Heart left ventricle (tissue), 16 donors: ENCODE measurements around the gene TPBGL. TPM values are rescaled to one million over a fixed set of nuclear protein-coding genes. Genes with fewer than 3 reads are reported as not detected.

Experiments
- ATAC-seq, 4 donors: fragments of 200-7000 bp; cut with Tn5 transposase; one replicate each; pipeline ENCODE4 v1.9.1; 2020 to 2022; ENCODE audit warnings: moderate library complexity in 4 of 4, mild to moderate bottlenecking in 3 of 4, moderate number of reproducible peaks in 1 of 4
- DNase-seq, 5 donors: peaks; one replicate each; pipeline ENCODE4 v3.0.0-alpha.2; 2020
- H3K27ac ChIP-seq, 12 donors: fragments of 200-600 bp; sonication (generic) in 4 of 12; one replicate each; pipeline versions ENCODE4 v1.5.0 to v1.8.0; 2016 to 2022; ENCODE audit warnings: mild to moderate bottlenecking in 2 of 12
- H3K27me3 ChIP-seq, 9 donors: fragments of 200-600 bp; sonication (generic) in 2 of 9; one replicate each; pipeline versions ENCODE4 v1.5.1 to v1.8.0; 2016 to 2022; ENCODE audit warnings: mild to moderate bottlenecking in 3 of 9
- H3K36me3 ChIP-seq, 9 donors: fragments of 200-600 bp; sonication (generic) in 2 of 9; one replicate each; pipeline versions ENCODE4 v1.5.0 to v1.8.0; 2018 to 2022; ENCODE audit warnings: mild to moderate bottlenecking in 2 of 9
- H3K4me1 ChIP-seq, 12 donors: fragments of 200-600 bp; sonication (generic) in 4 of 12; one replicate each; pipeline versions ENCODE4 v1.5.0 to v1.8.0; 2016 to 2022; ENCODE audit warnings: mild to moderate bottlenecking in 3 of 12
- H3K4me3 ChIP-seq, 12 donors: fragments of 200-600 bp; sonication (generic) in 4 of 12; one replicate each; pipeline versions ENCODE4 v1.5.0 to v1.8.0; 2017 to 2022; ENCODE audit warnings: mild to moderate bottlenecking in 9 of 12, moderate library complexity in 4 of 12
- H3K9me3 ChIP-seq, 12 donors: fragments of 200-600 bp; sonication (generic) in 4 of 12; one replicate each; pipeline versions ENCODE4 v1.5.0 to v1.8.0; 2016 to 2022; ENCODE audit warnings: mild to moderate bottlenecking in 1 of 12
- POLR2A ChIP-seq, 2 donors: fragments of 450-650 bp; IDR thresholded peaks; one replicate each; pipeline ENCODE4 v1.6.1; 2017; ENCODE audit warnings: antibody characterized with exemption in 2 of 2, mild to moderate bottlenecking in 2 of 2, moderate library complexity in 2 of 2
- WGBS, 4 donors: extraction: QIAGEN DNeasy Blood & Tissue Kit in 2 of 4; methylation state at CpG; one replicate each; pipeline versions ENCODE4 v1.1.5 to v1.1.7; 2013 to 2018; 5-methylcytosine and 5-hydroxymethylcytosine counted together
- intact Hi-C, 10 donors: fragments of 100-400 bp; cut with DNase I; formaldehyde crosslinking; loops; one replicate each; pipeline versions ENCODE4 v1.11.1 to v1.14.2; 2022
- polyA plus RNA-seq, 2 donors: library from polyadenylated mRNA; stranded (reverse); fragments of 200-250 nt; gene quantifications; one replicate each; pipeline ENCODE4 v1.2.3, GENCODE V29; 2013
- total RNA-seq, 9 donors: library from RNA; depleted of rRNA in 2 of 9; stranded (reverse); fragments of >200 nt in 2 of 9; fragmentation: NEBNext Ultra II Directional in 3 of 9; extraction: Animal tissue kit (Norgen Biotek cat#: 25700) in 3 of 9; gene quantifications; one replicate each; pipeline versions ENCODE4 v1.1.0 to v1.2.4, GENCODE V29; 2016 to 2023
- TF ChIP-seq, protein P1 (sequence below), 12 donors: fragments of 200-600 bp; sonication (generic) in 4 of 12; IDR thresholded peaks; one replicate each; pipeline versions ENCODE4 v1.5.0 to v1.8.0; 2018 to 2022; ENCODE audit warnings: antibody characterized with exemption in 12 of 12, mild to moderate bottlenecking in 5 of 12
- donor health status: ischemic (EF 13 %, LVEDD 7.1; RV severe dilation, severe dysfunction).
- donor health status: healthy with polysubstance abuse.
- donor health status: DM: no; HTN: yes; CAD: no.
- donor health status: DM: no; HTN: no; CAD: no.
- donor health status: ischemic (EF 25% LVEDD 6.9; RV normal size, moderate dysfunction).
- donor health status: ischemic (EF 25% LVEDD 5.7; RV mildly dilated, moderate dysfunction).
- donor health status: healthy.
- donor health status: DM: yes; HTN: yes; CAD: no.
- donor health status: ischemic (EF 35%, LVEDD 5.7; RV mildly dilated, moderate dysfunction).
- donor health status: nonischemic (EF 11% LVEDD 7.7; RV severe dilation, severe dysfunction).
- donor health status: DM: yes; HTN: yes; CAD: no.
- donor health status: PGD.
- donor health status: ischemic (EF 29% LVEDD 5.4; RV normal size, mild dysfunction).
- donor health status: nonischemic (EF 23%, LVEDD 6.1; RV moderate dilation, normal function).

Gene TPBGL
- total and polyA plus RNA-seq, 11 donors = 0.07 to 1.0 (median 0.14) TPM; not detected in 5

DNA sequence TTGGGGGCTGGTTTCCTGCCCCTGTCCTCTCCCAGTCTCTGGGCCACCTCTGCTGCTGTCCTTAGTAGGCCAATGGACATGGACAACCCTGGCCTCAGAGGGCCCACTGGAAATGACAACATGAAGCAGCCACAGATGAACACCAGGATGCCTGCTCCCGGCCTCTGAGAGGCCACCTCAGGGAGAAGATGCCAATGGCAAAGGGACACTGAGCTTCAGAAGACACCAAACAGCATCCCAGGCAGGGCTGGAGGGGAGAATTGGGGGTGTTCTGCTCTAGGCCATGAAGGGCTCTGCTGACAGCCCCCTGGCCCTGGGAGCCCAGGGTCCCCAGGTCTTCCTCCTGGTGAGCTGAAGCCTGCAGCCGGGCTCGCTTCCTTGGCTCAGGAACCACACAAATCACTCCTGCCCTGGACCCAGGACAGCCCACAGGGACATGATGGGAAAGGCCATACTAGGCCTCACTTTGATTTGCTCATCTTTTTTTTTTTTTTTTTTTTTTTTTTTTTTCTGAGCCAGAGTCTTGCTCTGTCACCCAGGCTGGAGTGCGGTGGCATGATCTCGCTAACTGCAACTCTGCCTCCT is 45.3 kb downstream of the TPBGL start:
- H3K9me3 ChIP-seq = no peaks in the 10 kb centered on the region
- H3K27ac ChIP-seq = no peak overlapping the region
- no peak overlapping the region for H3K4me3 ChIP-seq
- no peaks in the 10 kb centered on the region for H3K27me3 ChIP-seq
- ATAC-seq (no peak), DNase-seq (peak in 1 of 5 donors; percentile 54)
- TF ChIP-seq, protein P1, sequence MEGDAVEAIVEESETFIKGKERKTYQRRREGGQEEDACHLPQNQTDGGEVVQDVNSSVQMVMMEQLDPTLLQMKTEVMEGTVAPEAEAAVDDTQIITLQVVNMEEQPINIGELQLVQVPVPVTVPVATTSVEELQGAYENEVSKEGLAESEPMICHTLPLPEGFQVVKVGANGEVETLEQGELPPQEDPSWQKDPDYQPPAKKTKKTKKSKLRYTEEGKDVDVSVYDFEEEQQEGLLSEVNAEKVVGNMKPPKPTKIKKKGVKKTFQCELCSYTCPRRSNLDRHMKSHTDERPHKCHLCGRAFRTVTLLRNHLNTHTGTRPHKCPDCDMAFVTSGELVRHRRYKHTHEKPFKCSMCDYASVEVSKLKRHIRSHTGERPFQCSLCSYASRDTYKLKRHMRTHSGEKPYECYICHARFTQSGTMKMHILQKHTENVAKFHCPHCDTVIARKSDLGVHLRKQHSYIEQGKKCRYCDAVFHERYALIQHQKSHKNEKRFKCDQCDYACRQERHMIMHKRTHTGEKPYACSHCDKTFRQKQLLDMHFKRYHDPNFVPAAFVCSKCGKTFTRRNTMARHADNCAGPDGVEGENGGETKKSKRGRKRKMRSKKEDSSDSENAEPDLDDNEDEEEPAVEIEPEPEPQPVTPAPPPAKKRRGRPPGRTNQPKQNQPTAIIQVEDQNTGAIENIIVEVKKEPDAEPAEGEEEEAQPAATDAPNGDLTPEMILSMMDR (IDR thresholded peaks at IDR 0.05) = no peak
- TF ChIP-seq POLR2A (IDR thresholded peaks at IDR 0.05) = no peak
- H3K4me1 ChIP-seq = peaks cover 0 to 7% (median under 1%) of the 10 kb centered on the region in 12 donors
- intact Hi-C loops = loop anchor here in 5 of 10 donors (5.0 to 10.0 kb wide), 4 partner anchors 41 to 249 kb away; partner anchors contain the start of gene GDPD5 (in 1 of the 5)
- H3K36me3 ChIP-seq = peaks cover 0 to 86% (median 53%) of the 10 kb centered on the region in 9 donors
- WGBS, 4 donors = 97 to 100% (median 97%) methylated on average over 5 of the region's 5 CpGs

DNA sequence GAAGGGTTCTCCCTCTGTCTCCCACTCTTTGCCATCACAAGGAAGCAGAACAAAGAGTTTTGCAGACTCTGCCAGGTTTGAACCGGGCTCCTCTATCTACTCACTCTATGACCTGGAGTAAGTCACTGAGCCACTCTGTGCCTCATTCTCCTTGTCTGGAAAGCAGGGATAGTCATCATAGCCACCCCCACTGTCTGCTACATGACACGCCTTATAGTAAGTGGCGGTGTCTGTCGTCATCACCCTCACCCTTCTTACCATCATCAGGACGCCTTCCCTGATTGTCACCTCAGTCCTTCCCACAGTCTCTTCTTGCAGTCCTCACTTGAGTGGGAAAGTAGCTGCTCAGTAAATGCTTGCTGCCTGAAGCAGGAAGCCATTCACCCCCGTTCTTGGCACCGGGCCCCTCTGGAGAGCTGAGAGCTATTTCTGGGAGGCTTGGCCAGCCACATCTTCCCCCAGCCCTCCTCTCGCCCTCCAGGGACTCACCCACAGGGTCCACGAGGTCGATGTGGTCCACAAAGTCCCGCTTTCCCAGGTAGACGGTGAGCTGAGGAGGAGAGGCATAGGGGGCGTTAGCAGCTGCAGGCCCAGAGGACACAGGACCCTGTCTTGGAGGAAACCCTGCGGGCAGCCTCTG is 46.4 kb downstream of the TPBGL start:
- no peaks in the 10 kb centered on the region for H3K27me3 ChIP-seq
- ATAC-seq (peak in 1 of 4 donors; percentile 21), DNase-seq (peak in 1 of 5 donors; percentile 33)
- H3K36me3 ChIP-seq = peaks cover 0 to 77% (median 48%) of the 10 kb centered on the region in 9 donors
- H3K4me3 ChIP-seq = no peak overlapping the region
- no peak overlapping the region for H3K27ac ChIP-seq
- WGBS, 4 donors = 68 to 79% (median 72%) methylated on average over 10 to 14 of the region's 14 CpGs
- H3K4me1 ChIP-seq = peaks cover 0 to 5% (median 0%) of the 10 kb centered on the region in 12 donors
- intact Hi-C loops = loop anchor here in 5 of 10 donors (5.0 to 10.0 kb wide), 4 partner anchors 40 to 248 kb away; partner anchors contain the start of gene GDPD5 (in 1 of the 5)
- TF ChIP-seq, protein P1 (IDR thresholded peaks at IDR 0.05) = no peak
- TF ChIP-seq POLR2A (IDR thresholded peaks at IDR 0.05) = no peak
- H3K9me3 ChIP-seq = no peaks in the 10 kb centered on the region

DNA sequence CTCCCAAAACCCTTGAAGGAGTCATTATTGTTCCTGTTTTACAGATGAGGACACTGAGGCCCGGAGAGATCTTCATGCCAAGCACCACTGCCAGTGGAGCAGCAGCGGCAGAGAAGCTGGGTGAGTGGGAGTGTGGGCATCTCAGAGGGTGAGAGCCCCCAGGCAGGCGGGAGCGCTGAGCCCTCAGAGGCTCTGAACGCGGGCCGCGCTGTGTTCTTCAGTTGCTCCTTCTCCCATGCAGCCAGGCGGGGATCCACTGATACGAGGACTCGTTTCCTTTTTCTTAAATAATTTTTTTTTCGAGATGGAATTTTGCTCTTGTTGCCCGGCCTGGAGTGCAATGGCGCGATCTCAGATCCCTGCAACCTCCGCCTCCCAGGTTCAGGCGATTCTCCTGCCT is 47.0 kb downstream of the TPBGL start:
- 94 to 97% (median 95%) methylated on average over 17 of the region's 17 CpGs for WGBS, 4 donors
- no peak overlapping the region for H3K4me3 ChIP-seq
- H3K27ac ChIP-seq = no peak overlapping the region
- no peaks in the 10 kb centered on the region for H3K27me3 ChIP-seq
- ATAC-seq = no peak
- TF ChIP-seq POLR2A (IDR thresholded peaks at IDR 0.05) = no peak
- TF ChIP-seq, protein P1 (IDR thresholded peaks at IDR 0.05) = no peak
- peak in 1 of 5 donors; percentile 51 for DNase-seq
- H3K9me3 ChIP-seq = no peaks in the 10 kb centered on the region
- intact Hi-C loops = loop anchor here in 5 of 10 donors (5.0 to 10.0 kb wide), 4 partner anchors 40 to 247 kb away; partner anchors contain the start of gene GDPD5 (in 1 of the 5)
- H3K36me3 ChIP-seq = peaks cover 0 to 74% (median 43%) of the 10 kb centered on the region in 9 donors
- peaks cover 0 to 7% (median 0%) of the 10 kb centered on the region in 12 donors for H3K4me1 ChIP-seq

DNA sequence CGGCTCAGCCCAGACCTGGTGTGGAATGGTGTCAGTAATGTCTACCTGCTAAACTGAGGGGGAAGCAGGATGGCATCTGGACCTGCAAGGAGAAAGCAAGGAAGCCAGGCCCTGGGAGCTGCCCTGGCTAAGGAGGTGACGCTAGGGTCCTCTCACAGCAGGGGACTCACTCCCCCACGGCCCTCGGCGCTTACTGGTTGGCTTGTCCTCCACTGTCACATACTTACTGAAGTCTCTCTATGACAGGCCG is 48.9 kb downstream of the TPBGL start:
- no peaks in the 10 kb centered on the region for H3K27me3 ChIP-seq
- peak in 1 of 5 donors; percentile 29 for DNase-seq
- H3K27ac ChIP-seq = no peak overlapping the region
- H3K4me1 ChIP-seq = peaks cover 0 to 22% (median 10%) of the 10 kb centered on the region in 12 donors
- TF ChIP-seq POLR2A (IDR thresholded peaks at IDR 0.05) = no peak
- TF ChIP-seq, protein P1 (IDR thresholded peaks at IDR 0.05) = no peak
- intact Hi-C loops = loop anchor here in 5 of 10 donors (5.0 to 10.0 kb wide), 4 partner anchors 38 to 245 kb away; partner anchors contain the start of gene GDPD5 (in 1 of the 5)
- H3K9me3 ChIP-seq = no peaks in the 10 kb centered on the region
- ATAC-seq = no peak
- H3K36me3 ChIP-seq = peaks cover 0 to 57% (median 34%) of the 10 kb centered on the region in 9 donors
- 81 to 92% (median 86%) methylated on average over 6 of the region's 6 CpGs for WGBS, 4 donors
- H3K4me3 ChIP-seq = no peak overlapping the region
